Nephron progenitor cell (in vitro differentiated cells): ENCODE data around the gene PUS10.
"Not testable (repeated sequence)": the region's sequence is repeated elsewhere in the genome, so short reads cannot be mapped to it uniquely, and the experiment has no call there.

ENCODE experiments used
- DNase-seq: peaks from one replicate; pipeline ENCODE4 v3.0.0; 2021
- H3K27ac Mint-ChIP-seq: 2 replicates; pipeline ENCODE4 v1.8.0; 2021; ENCODE audit warnings: mild to moderate bottlenecking, moderate library complexity, mixed read lengths
- H3K27me3 Mint-ChIP-seq: 2 replicates; pipeline ENCODE4 v1.8.0; 2021; ENCODE audit warnings: mild to moderate bottlenecking, low read depth, mixed read lengths; ENCODE audit not compliant: poor library complexity
- H3K36me3 Mint-ChIP-seq: 2 replicates; pipeline ENCODE4 v1.8.0; 2021; ENCODE audit warnings: low read depth, mixed read lengths
- H3K4me1 Mint-ChIP-seq: 2 replicates; pipeline ENCODE4 v1.8.0; 2021; ENCODE audit warnings: mixed read lengths
- H3K4me3 Mint-ChIP-seq: 2 replicates; pipeline ENCODE4 v1.8.0; 2021; ENCODE audit warnings: mild to moderate bottlenecking, moderate library complexity, mixed read lengths
- H3K9me3 Mint-ChIP-seq: 2 replicates; pipeline ENCODE4 v1.8.0; 2021; ENCODE audit warnings: mild to moderate bottlenecking, moderate library complexity, mixed read lengths
- CTCF ChIP-seq: fragments of 200-600 bp; sonication (generic); IDR thresholded peaks from 2 replicates; pipeline ENCODE4 v1.5.0; 2021; ENCODE audit warnings: antibody characterized with exemption

Gene PUS10

GRCh38 chr2:60932954-60933353 lies 85.1 kb downstream of the PUS10 start:
- Mint-ChIP-seq H3K27ac (no peak overlapping the region), H3K9me3 (peaks cover 5% of the 10 kb centered on the region), H3K4me3 (no peak overlapping the region), H3K27me3 (no peaks in the 10 kb centered on the region), H3K4me1 (no peaks in the 10 kb centered on the region), H3K36me3 (peaks cover 31% of the 10 kb centered on the region)
- no peak for TF ChIP-seq CTCF
- DNase-seq: no peak

GRCh38 chr2:60932061-60932460 lies 86.0 kb downstream of the PUS10 start:
- DNase-seq, H3K4me1 Mint-ChIP-seq, H3K27ac Mint-ChIP-seq, H3K4me3 Mint-ChIP-seq, H3K27me3 Mint-ChIP-seq: not testable (repeated sequence)
- peaks cover 10% of the 10 kb centered on the region for H3K9me3 Mint-ChIP-seq
- peaks cover 32% of the 10 kb centered on the region for H3K36me3 Mint-ChIP-seq

GRCh38 chr2:60926741-60927552 lies 91.1 kb downstream of the PUS10 start:
- DNase-seq: no peak
- H3K4me3 Mint-ChIP-seq: no peak overlapping the region
- peak overlapping the region; percentile 24 for H3K27ac Mint-ChIP-seq
- no peaks in the 10 kb centered on the region for H3K27me3 Mint-ChIP-seq
- peaks cover 7% of the 10 kb centered on the region for H3K9me3 Mint-ChIP-seq
- no peak for TF ChIP-seq CTCF
- peaks cover 11% of the 10 kb centered on the region for H3K4me1 Mint-ChIP-seq
- peaks cover 40% of the 10 kb centered on the region for H3K36me3 Mint-ChIP-seq

- Mint-ChIP-seq H3K4me1 (peaks cover 11% of the 10 kb centered on the region), H3K4me3 (no peak overlapping the region), H3K27me3 (no peaks in the 10 kb centered on the region), H3K9me3 (peaks cover 7% of the 10 kb centered on the region), H3K36me3 (peaks cover 40% of the 10 kb centered on the region), H3K27ac (peak overlapping the region; percentile 24)
- DNase-seq: no peak
- no peak for TF ChIP-seq CTCF
Measured at GRCh38 chr2:60925994-60926740, 91.9 kb downstream of the PUS10 start.

- Mint-ChIP-seq H3K9me3 (peaks cover 7% of the 10 kb centered on the region), H3K27me3 (no peaks in the 10 kb centered on the region), H3K4me1 (no peaks in the 10 kb centered on the region), H3K27ac (no peak overlapping the region), H3K36me3 (peaks cover 52% of the 10 kb centered on the region), H3K4me3 (no peak overlapping the region)
- no peak for DNase-seq
- TF ChIP-seq CTCF: no peak
Measured at GRCh38 chr2:60907329-60907728, 110.7 kb downstream of the PUS10 start.

- Mint-ChIP-seq H3K9me3 (no peaks in the 10 kb centered on the region), H3K27me3 (no peaks in the 10 kb centered on the region)
Measured at GRCh38 chr2:60906395-60906794, 111.7 kb downstream of the PUS10 start.

GRCh38 chr2:60905867-60906266 lies 112.2 kb downstream of the PUS10 start:
- not testable (repeated sequence) for H3K4me1 Mint-ChIP-seq, H3K27me3 Mint-ChIP-seq, DNase-seq, H3K27ac Mint-ChIP-seq, H3K4me3 Mint-ChIP-seq, H3K9me3 Mint-ChIP-seq
- peaks cover 39% of the 10 kb centered on the region for H3K36me3 Mint-ChIP-seq

More at GRCh38 chr2:60906395-60906794, 111.7 kb downstream of the PUS10 start:
- no peak for DNase-seq
- Mint-ChIP-seq H3K36me3 (peaks cover 43% of the 10 kb centered on the region), H3K4me3 (no peak overlapping the region), H3K27ac (no peak overlapping the region), H3K4me1 (no peaks in the 10 kb centered on the region)
- no peak for TF ChIP-seq CTCF

GRCh38 chr2:60901296-60901695 lies 116.8 kb downstream of the PUS10 start:
- not testable (repeated sequence) for H3K4me3 Mint-ChIP-seq, DNase-seq

More at GRCh38 chr2:60901296-60901695, 116.8 kb downstream of the PUS10 start:
- not testable (repeated sequence) for H3K27me3 Mint-ChIP-seq, H3K4me1 Mint-ChIP-seq, H3K27ac Mint-ChIP-seq, H3K9me3 Mint-ChIP-seq
- H3K36me3 Mint-ChIP-seq: peaks cover 38% of the 10 kb centered on the region
